Measurements from ENCODE around the gene MTHFSD.
A peak's percentile ranks its signal among the peaks of the same experiment; 100 is the strongest.

GRCh38 chr16:86519649-86520316, 35.3 kb downstream of the MTHFSD start:
- TF ChIP-seq CTCF (IDR thresholded peaks at IDR 0.05), result peak in 2 of 3 donors; percentile 72
- TF ChIP-seq POLR2A (IDR thresholded peaks at IDR 0.05), result no peak
- TF ChIP-seq POLR2AphosphoS5 (IDR thresholded peaks at IDR 0.05), result no peak

All from breast epithelium (tissue), 3 donors.